HG02763 (cell line): ENCODE data around the gene FOXO3.
"Not testable (repeated sequence)": the region's sequence is repeated elsewhere in the genome, so short reads cannot be mapped to it uniquely, and the experiment has no call there.

ENCODE experiments used
- ATAC-seq: cut with Tn5 transposase; IDR thresholded peaks from one replicate; pipeline ENCODE4 v1.9.1; 2021; ENCODE audit warnings: mild to moderate bottlenecking, moderate library complexity; ENCODE audit not compliant: unreplicated experiment

The FOXO3 gene

GRCh38 chr6:108681721-108682120, 121.0 kb downstream of the FOXO3 start:
- not testable (repeated sequence) for ATAC-seq

GRCh38 chr6:108682383-108683119, 121.8 kb downstream of the FOXO3 start:
- ATAC-seq, result not testable (repeated sequence)

DNA sequence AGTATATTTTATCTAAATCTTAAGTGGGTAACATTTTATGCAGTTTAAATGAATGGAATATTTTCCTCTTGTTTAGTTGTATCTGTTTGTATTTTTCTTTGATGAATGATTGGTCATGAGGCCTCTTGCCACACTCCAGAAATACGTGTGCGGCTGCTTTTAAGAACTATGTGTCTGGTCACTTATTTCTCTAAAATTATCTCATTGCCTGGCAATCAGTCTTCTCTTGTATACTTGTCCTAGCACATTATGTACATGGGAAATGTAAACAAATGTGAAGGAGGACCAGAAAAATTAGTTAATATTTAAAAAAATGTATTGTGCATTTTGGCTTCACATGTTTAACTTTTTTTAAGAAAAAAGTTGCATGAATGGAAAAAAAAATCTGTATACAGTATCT, 123.3 kb downstream of the FOXO3 start:
- not testable (repeated sequence) for ATAC-seq

DNA sequence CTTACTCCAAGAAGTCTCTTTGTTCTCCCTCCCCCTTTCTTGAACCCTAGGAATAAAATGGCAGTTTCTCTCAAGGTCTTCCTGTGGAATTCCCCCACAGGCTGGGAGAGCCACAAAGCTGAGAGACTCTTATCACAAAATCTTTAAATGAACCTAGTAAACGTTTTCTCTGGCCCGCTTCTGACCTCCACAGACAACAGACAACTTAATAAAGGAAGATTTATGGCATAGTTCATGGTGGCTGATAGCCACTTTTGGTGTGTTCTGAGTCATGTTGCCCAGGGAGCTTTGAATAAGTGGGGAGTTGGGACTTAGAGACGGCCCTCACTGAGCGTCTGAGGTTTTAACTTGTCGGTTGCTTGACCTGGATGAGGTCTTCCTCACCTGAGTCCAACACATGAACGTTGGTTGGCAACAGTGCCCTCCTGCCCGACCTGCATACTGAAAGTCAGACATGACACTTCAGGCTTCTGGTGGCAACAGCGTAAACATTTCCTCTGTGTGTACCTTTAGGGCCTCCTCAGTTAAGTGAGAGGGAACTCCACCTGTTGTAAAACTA, 124.1 kb downstream of the FOXO3 start:
- no peak for ATAC-seq

DNA sequence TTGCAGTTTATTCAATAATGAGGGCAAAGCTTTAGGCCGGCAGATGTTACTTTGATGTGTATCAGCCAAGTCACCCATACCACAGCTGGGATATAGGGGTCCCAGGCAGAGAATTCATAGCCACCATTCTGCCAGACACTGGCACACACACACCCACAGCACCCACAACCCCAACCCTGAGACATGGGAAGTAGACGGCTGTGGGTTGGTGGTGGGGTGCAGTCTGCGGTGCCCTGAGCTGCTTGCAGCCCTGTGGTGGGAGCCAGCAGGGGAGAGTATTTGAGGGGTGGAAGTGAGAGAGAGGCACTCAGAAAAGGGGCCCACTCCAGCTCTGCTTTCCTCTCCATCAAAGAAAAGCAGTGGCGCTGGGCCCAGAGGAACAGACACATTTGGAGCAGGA, 125.3 kb downstream of the FOXO3 start:
- no peak for ATAC-seq

GRCh38 chr6:108686896-108687295, 126.2 kb downstream of the FOXO3 start:
- no peak for ATAC-seq

DNA sequence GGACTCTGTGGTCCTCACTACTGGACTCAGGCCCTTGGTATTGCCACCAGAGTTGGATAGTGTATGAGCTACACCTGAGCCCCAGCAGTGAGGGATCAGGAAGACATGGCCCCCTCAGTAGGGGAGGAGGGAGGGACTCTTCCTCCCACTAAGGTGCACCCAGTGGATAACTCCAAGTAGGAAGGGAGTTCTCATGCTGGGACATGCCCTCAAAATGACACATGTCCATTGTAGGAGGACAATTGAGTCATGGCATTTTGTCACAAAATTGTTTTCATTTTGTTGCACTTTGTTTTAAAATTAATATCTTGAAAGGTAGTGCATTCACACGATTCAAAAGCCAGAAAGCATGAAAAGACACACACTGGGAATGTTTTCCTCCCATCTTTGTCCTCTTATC, 127.2 kb downstream of the FOXO3 start:
- no peak for ATAC-seq

DNA sequence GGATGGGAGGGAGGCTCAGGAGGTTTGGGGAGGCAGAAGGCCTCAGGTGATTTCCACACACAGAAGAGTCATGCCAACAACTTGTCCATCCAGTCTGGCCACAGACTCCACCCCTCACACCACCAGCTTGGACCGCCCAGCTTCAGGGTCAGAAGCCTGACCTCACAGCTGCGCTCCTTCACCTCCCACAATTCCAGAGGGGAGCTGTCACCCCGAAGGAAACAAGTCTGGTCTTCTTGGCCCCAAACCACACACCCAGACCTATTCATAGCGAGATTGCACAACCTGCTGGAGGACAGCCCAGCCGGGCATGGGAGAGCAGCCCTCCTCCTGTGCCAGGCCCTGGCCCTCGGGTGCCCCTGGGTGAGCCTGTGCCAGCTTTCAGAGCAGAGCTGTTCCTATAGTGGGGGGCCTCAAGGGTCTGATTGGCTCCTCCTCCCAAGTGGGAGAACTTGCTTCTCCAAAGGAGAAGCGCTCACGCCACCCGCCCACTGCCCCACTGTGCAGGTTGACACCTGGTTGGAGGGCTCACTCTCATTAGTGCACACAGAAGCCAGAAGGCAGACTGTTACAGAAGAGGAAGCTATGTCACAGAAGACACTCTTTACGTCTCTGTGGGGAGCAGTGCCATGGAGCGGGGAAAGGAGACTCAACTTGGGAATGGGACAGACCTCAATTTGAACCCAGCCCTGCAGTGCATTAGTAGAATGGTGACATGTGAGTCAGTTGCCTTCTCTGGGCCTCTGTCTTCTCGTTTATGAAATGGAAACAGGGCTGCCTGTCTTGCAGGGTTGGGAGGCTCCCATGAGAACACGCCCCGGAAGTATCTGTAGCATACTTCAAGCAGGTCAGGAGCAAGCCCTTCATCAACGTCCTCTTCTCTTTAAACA, 128.8 kb downstream of the FOXO3 start:
- ATAC-seq, result no peak

DNA sequence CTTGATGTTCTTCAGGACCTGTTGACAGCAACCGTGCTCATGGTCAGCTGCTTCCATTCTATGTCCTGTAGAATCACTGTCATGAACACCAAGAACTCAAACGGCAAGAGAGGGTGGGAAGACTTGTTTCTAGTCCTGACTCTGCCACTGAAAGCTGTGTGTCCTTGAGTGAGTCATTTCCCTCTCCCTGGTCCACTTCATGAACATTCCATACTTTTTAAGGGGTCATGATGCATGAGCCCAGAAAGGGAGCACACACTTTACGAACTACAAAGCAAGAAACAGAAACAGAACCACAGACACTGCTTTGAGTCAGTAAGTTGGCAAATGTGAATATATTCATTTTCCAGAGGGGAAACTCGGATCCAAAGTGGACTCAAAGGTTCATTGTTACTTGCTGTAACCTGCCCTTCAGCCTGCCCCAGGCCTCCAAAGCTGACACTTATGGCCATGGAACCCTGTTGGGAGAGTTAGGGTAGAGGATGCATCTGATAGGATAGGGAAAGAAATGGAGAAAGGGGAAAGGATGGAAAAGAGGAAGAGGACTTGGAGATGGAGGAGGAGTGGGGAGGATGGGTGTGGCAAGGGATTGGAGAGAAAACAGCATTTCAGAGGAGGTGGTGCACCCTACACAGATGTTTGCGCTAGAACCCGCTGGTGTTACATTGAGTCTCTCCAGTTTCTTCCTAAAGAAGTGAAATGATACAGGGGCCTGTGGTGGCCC, 129.8 kb downstream of the FOXO3 start:
- no peak for ATAC-seq

DNA sequence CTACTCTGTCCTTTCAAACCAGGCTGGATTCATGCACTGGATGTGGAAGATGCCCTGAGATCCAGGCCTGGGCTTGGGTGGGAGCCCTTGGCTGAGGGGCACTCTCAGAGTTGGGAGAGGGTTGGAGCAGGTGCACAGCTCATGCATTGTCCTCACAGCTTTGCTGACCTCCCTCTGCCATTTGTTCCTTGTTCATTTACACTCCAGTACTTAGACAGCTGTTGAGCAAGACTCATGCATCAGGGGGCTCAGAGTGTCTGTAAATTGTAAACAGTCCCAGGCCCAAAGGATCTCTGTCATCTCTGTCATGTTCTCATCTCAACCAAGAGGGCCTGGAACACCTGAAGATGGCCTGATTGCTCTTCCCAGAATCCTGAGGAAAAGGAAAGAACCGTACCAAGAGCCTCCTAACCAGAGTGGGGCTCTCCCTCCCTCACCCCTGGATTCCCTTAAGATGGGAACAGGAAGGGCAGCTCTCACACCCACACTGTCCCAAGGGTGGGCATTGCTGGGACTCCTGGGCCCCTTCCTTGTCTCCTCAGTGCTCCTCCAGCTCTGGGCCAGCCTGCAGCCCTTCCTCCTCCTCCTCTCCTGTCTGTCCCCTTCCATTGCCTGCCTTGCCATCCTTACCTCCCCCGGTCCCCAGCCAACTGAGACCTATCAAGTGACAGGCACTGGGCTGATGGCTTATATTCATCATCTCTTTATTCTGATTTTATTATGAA, 132.9 kb downstream of the FOXO3 start:
- no peak for ATAC-seq

GRCh38 chr6:108694816-108695215, 134.1 kb downstream of the FOXO3 start:
- no peak for ATAC-seq

GRCh38 chr6:108697561-108698161, 136.9 kb downstream of the FOXO3 start:
- ATAC-seq, result no peak

GRCh38 chr6:108698593-108699289, 138.0 kb downstream of the FOXO3 start:
- ATAC-seq, result no peak

DNA sequence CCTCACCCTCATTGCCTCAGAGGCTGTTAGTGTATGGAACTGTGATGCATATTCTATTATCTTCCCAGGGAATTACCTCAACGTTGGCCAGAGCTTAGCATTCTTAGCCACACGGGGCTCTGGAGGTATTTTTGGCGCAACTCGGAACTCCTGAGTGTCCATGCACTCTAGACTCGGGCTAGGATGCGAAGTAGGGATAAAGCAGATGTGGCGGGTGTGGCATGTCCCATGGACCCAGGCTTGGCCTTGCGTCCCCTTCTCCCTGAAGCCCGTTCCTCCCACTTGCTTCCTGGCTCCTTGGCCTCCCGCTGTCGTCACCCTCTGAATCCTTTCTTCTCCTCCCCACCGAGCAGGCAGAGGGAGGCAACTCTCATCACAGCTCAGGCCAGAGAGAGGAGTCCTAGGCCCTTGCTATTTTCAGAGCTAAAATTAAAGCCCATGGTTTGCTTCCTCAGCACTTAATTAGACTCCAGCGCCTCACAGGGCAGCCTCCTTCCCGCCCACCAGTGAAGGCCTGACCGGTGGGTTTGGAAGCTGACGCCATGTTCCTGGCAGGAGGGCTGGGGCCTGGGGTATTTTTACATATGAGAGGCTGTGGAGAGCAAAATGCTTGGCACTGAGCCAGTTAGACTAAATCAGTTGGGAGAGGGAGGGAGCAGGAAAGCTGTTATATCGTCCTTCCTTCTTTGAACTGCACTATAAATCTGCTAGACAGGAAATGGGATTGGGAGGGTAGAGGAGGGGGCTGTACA, 138.7 kb downstream of the FOXO3 start:
- no peak for ATAC-seq

DNA sequence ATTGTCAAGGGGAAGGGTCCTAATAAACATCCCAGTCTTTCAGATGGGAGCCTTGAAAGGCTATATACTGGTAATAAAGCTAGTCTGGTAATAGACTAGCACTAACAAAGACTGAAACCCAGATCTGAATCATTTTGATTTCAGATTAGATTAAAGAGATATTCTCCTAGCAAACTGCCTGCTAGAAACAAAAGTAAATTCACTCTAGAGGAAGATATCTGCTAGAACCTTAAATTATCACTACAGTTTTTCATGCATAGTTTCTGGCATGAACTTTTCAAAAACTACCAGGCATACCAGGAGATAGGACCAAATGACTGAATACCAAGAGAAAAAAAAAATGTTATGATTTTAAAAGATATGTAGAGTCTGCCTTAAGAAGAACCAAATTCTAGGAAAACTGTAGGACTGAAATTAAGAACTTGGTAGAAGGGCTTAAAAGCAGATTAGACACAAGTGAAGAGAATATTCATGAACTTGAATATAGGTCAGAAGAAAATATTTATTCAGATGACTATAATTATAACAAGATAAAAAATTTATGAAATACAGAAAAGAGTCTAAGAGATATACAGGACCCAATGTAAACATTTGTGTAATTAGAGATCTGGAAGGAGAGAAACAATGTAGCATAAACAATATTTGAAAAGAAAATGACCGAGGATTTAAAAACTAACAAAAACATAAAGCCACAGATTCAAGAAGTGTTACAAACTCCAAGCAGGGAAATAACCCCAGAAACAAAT, 141.6 kb downstream of the FOXO3 start:
- ATAC-seq, result no peak

DNA sequence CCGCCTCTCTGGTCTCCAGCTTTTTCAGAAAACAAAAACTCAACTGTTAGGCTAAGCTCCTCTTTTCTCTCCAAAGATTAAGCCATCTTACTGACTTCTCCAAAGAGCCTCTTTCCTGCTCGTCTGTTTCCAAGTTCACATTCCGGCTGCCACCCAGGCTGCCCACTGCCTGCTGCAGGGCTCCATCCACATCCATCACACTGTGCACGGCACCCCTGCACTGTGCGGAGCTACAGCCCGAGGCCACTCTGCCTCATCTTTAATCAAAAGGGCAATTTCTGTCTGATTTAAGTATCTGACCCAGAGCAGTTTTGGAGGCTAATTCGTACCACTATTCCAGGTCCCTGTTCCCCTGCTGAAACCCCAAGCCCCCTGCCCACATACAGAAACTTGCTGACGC, 145.9 kb downstream of the FOXO3 start:
- ATAC-seq, result no peak

GRCh38 chr6:108707328-108707976, 146.7 kb downstream of the FOXO3 start:
- ATAC-seq, result no peak

- ATAC-seq, result no peak
Measured at GRCh38 chr6:108710030-108710429, 149.3 kb downstream of the FOXO3 start.
